OCI-LY3 (cell line): ENCODE data around the gene AKT3.
"Not testable (repeated sequence)": the region's sequence is repeated elsewhere in the genome, so short reads cannot be mapped to it uniquely, and the experiment has no call there.

Source experiments
- H2AFZ ChIP-seq: fragments of 200-600, 300-600 bp; shearing (Covaris generic); 2 replicates; pipeline ENCODE4 v1.6.0; 2014; ENCODE audit warnings: antibody characterized with exemption, low read depth, low read length
- H3K27ac ChIP-seq: fragments of 200-600, 300-600 bp; sonication (generic); 2 replicates; pipeline ENCODE4 v1.5.1; 2014; ENCODE audit warnings: mild to moderate bottlenecking, low read length, moderate library complexity, mixed read lengths
- H3K27me3 ChIP-seq: fragments of 200-600, 300-600 bp; sonication (generic); 2 replicates; pipeline ENCODE4 v1.6.1; 2014; ENCODE audit warnings: low read depth, low read length, mixed read lengths
- H3K36me3 ChIP-seq: fragments of 200-600, 300-600 bp; sonication (generic); replicated peaks from 2 replicates; pipeline ENCODE3; 2014; ENCODE audit warnings: low read depth, low read length, mixed read lengths
- H3K4me1 ChIP-seq: fragments of 300-600, 200-600 bp; sonication (generic); 2 replicates; pipeline ENCODE4 v1.6.1; 2014; ENCODE audit warnings: low read length, mixed read lengths
- H3K4me2 ChIP-seq: fragments of 200-600, 300-600 bp; sonication (generic); 2 replicates; pipeline ENCODE4 v1.6.1; 2014; ENCODE audit warnings: low read length, mixed read lengths
- H3K4me3 ChIP-seq: fragments of 300-600, 200-600 bp; sonication (generic); 2 replicates; pipeline ENCODE4 v1.5.1; 2014; ENCODE audit warnings: antibody characterized with exemption, mild to moderate bottlenecking, low read length, moderate library complexity
- H3K79me2 ChIP-seq: fragments of 300-600, 200-600 bp; shearing (Covaris generic); 2 replicates; pipeline ENCODE4 v1.6.1; 2014; ENCODE audit warnings: mild to moderate bottlenecking, low read length, mixed read lengths
- H3K9ac ChIP-seq: fragments of 300-600, 200-600 bp; shearing (Covaris generic); 2 replicates; pipeline ENCODE4 v1.6.0; 2014; ENCODE audit warnings: mild to moderate bottlenecking, low read length, moderate library complexity
- H3K9me3 ChIP-seq: fragments of 200-600, 300-600 bp; shearing (Covaris generic); 2 replicates; pipeline ENCODE4 v1.6.1; 2014; ENCODE audit warnings: low read length, mixed read lengths; ENCODE audit not compliant: insufficient read depth
- H4K20me1 ChIP-seq: fragments of 200-600, 300-600 bp; sonication (generic); 2 replicates; pipeline ENCODE4 v1.6.1; 2016; ENCODE audit warnings: low read length, mixed read lengths; ENCODE audit not compliant: insufficient read depth
- EZH2phosphoT487 ChIP-seq: fragments of 200-600 bp; shearing (Covaris generic); IDR thresholded peaks from 2 replicates; pipeline ENCODE4 v1.6.1; 2018; ENCODE audit warnings: antibody characterized with exemption, mixed run types, low read depth
- TF ChIP-seq, protein P1 (sequence below): fragments of 200-600, 300-600 bp; sonication (generic); IDR thresholded peaks from 2 replicates; pipeline ENCODE4 v1.5.1; 2014; ENCODE audit warnings: antibody characterized with exemption, low read length, low read depth

AKT3 gene

GRCh38 chr1:243594455-243594854 lies 255.6 kb downstream of the AKT3 start:
- no peak overlapping the region for H3K4me3 ChIP-seq
- no peak for TF ChIP-seq EZH2phosphoT487
- TF ChIP-seq, protein P1, sequence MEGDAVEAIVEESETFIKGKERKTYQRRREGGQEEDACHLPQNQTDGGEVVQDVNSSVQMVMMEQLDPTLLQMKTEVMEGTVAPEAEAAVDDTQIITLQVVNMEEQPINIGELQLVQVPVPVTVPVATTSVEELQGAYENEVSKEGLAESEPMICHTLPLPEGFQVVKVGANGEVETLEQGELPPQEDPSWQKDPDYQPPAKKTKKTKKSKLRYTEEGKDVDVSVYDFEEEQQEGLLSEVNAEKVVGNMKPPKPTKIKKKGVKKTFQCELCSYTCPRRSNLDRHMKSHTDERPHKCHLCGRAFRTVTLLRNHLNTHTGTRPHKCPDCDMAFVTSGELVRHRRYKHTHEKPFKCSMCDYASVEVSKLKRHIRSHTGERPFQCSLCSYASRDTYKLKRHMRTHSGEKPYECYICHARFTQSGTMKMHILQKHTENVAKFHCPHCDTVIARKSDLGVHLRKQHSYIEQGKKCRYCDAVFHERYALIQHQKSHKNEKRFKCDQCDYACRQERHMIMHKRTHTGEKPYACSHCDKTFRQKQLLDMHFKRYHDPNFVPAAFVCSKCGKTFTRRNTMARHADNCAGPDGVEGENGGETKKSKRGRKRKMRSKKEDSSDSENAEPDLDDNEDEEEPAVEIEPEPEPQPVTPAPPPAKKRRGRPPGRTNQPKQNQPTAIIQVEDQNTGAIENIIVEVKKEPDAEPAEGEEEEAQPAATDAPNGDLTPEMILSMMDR = no peak
- no peak overlapping the region for H3K4me2 ChIP-seq
- H3K36me3 ChIP-seq = peaks cover 5% of the 10 kb centered on the region
- H4K20me1 ChIP-seq = peaks cover 30% of the 10 kb centered on the region
- peaks cover 13% of the 10 kb centered on the region; the same call in 1 of the 2 replicates for H3K27me3 ChIP-seq
- no peak overlapping the region for H2AFZ ChIP-seq
- H3K4me1 ChIP-seq = peaks cover 23% of the 10 kb centered on the region
- no peaks in the 10 kb centered on the region for H3K9me3 ChIP-seq
- no peak overlapping the region for H3K9ac ChIP-seq
- H3K27ac ChIP-seq = no peak overlapping the region
- H3K79me2 ChIP-seq = no peaks in the 10 kb centered on the region

DNA sequence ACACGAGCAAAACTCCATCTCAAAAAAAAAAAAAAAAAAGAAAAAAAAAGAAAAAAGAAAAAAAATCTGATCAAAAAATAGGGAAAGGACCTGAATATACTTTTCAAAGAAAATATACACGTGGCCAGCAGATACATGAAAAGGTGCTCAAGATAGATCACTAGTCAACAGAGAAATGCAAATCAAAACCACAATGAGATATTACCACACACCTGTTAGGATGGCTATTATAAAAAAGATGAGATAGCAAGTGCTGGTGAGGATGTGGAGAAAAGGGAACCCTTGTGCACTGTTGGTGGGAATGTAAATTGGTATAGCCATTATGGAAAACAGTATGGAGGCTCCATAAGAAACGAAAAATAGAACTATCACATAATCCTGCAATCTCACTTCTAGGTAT lies 260.8 kb downstream of the AKT3 start:
- H3K4me1 ChIP-seq = peaks cover 29% of the 10 kb centered on the region

GRCh38 chr1:243587823-243588560 lies 262.1 kb downstream of the AKT3 start:
- Histone ChIP-seq H3K79me2 (no peaks in the 10 kb centered on the region), H3K9ac (no peak overlapping the region), H3K9me3 (0 out of 2 replicates have a peak, but pooled peaks cover 4% of the 10 kb centered on the region), H3K27me3 (peaks cover 9% of the 10 kb centered on the region; the same call in 1 of the 2 replicates), H3K36me3 (peaks cover 13% of the 10 kb centered on the region), H3K4me1 (peaks cover 35% of the 10 kb centered on the region), H2AFZ (no peak overlapping the region), H3K4me3 (peak overlapping the region; percentile 52), H4K20me1 (peaks cover 9% of the 10 kb centered on the region), H3K4me2 (peak overlapping the region; percentile 81), H3K27ac (peak overlapping the region; percentile 54)
- TF ChIP-seq, protein P1 = no peak
- no peak for TF ChIP-seq EZH2phosphoT487

More for the DNA sequence above, 260.8 kb downstream of the AKT3 start:
- H3K9ac ChIP-seq, H3K4me3 ChIP-seq, H2AFZ ChIP-seq, H3K27ac ChIP-seq, H3K79me2 ChIP-seq, H3K9me3 ChIP-seq: not testable (repeated sequence)
- Histone ChIP-seq H3K36me3 (peaks cover 13% of the 10 kb centered on the region), H4K20me1 (peaks cover 18% of the 10 kb centered on the region), H3K27me3 (peaks cover 13% of the 10 kb centered on the region; the same call in 1 of the 2 replicates), H3K4me2 (peak overlapping the region; percentile 22; the same call in 1 of the 2 replicates)

GRCh38 chr1:243587285-243587684 lies 262.8 kb downstream of the AKT3 start:
- H3K4me3 ChIP-seq = no peak overlapping the region
- H3K79me2 ChIP-seq = no peaks in the 10 kb centered on the region
- H3K9me3 ChIP-seq = peaks cover 9% of the 10 kb centered on the region; the same call in 1 of the 2 replicates
- peaks cover 9% of the 10 kb centered on the region; the same call in 1 of the 2 replicates for H3K27me3 ChIP-seq
- H4K20me1 ChIP-seq = peaks cover 9% of the 10 kb centered on the region
- H2AFZ ChIP-seq = no peak overlapping the region
- H3K4me1 ChIP-seq = peaks cover 35% of the 10 kb centered on the region
- peak overlapping the region; percentile 81; the same call in 1 of the 2 replicates for H3K4me2 ChIP-seq
- H3K27ac ChIP-seq = no peak overlapping the region
- no peak for TF ChIP-seq EZH2phosphoT487
- TF ChIP-seq, protein P1 = no peak
- H3K36me3 ChIP-seq = peaks cover 18% of the 10 kb centered on the region
- no peak overlapping the region for H3K9ac ChIP-seq
